NOMO-1 treated with DMSO at 0.1 percent for 48 hours (cell line): Measurements from ENCODE around the gene KIF18A.
"Not testable (repeated sequence)": the region's sequence is repeated elsewhere in the genome, so short reads cannot be mapped to it uniquely, and the experiment has no call there.

Experiments used
- DNase-seq: peaks from one replicate; lab custom pipeline; 2025; ENCODE audit not compliant: unreplicated experiment; lab: John Stamatoyannopoulos, UW

The KIF18A gene

GRCh38 chr11:28107191-28107749 lies 686 bp downstream of the KIF18A start:
- peak; percentile 21 for DNase-seq

GRCh38 chr11:28106353-28107043 lies 1.5 kb downstream of the KIF18A start:
- no peak for DNase-seq

- DNase-seq = no peak
Observed at GRCh38 chr11:28105869-28106268, 2.1 kb downstream of the KIF18A start.

- no peak for DNase-seq
Observed at GRCh38 chr11:28104984-28105383, 3.0 kb downstream of the KIF18A start.

GRCh38 chr11:28104425-28104824 lies 3.5 kb downstream of the KIF18A start:
- no peak for DNase-seq

- not testable (repeated sequence) for DNase-seq
Observed at GRCh38 chr11:28102300-28102699, 5.7 kb downstream of the KIF18A start.

GRCh38 chr11:28100665-28101064 lies 7.3 kb downstream of the KIF18A start:
- no peak for DNase-seq

GRCh38 chr11:28099715-28100114 lies 8.2 kb downstream of the KIF18A start:
- DNase-seq = no peak

- no peak for DNase-seq
Observed at GRCh38 chr11:28098257-28098656, 9.7 kb downstream of the KIF18A start.

GRCh38 chr11:28092786-28093185 lies 15.2 kb downstream of the KIF18A start:
- DNase-seq = no peak

- DNase-seq = no peak
Observed at GRCh38 chr11:28090052-28090749, 17.8 kb downstream of the KIF18A start.

GRCh38 chr11:28089378-28089777 lies 18.6 kb downstream of the KIF18A start:
- no peak for DNase-seq

- not testable (repeated sequence) for DNase-seq
Observed at GRCh38 chr11:28087693-28088092, 20.3 kb downstream of the KIF18A start.

- not testable (repeated sequence) for DNase-seq
Observed at GRCh38 chr11:28087192-28087591, 20.8 kb downstream of the KIF18A start.

GRCh38 chr11:28086569-28086968 lies 21.4 kb downstream of the KIF18A start:
- no peak for DNase-seq

GRCh38 chr11:28083118-28083517 lies 24.8 kb downstream of the KIF18A start:
- DNase-seq = no peak

GRCh38 chr11:28077521-28077920 lies 30.4 kb downstream of the KIF18A start:
- no peak for DNase-seq

- no peak for DNase-seq
Observed at GRCh38 chr11:28072321-28072720, 35.6 kb downstream of the KIF18A start.

- no peak for DNase-seq
Observed at GRCh38 chr11:28071305-28071704, 36.7 kb downstream of the KIF18A start.

GRCh38 chr11:28058333-28058732 lies 49.6 kb downstream of the KIF18A start:
- no peak for DNase-seq

- DNase-seq = no peak
Observed at GRCh38 chr11:28054821-28055220, 53.1 kb downstream of the KIF18A start.
